ENCODE measurements around the gene VSIG10L.

The VSIG10L gene

DNA sequence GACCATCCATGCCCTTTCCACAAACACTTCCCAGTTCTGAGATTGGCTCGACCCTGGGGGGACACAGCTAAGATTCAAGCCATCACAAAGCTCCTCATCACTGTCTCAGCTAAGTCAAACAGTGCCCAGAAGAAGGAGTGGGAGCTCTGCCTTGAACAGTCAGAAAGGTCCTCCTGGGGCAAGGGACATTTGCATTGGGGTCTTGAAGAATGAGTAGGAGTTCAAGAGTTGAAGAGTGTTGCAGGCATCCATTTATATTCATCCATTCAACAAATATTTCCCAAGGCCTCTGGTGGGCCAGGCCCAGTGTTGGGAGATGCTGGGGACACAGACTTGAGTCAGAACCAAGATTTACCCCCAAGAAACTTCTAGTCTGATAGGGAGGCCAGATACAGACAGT, 24.0 kb downstream of the VSIG10L start:
- no peak for DNase-seq (ENCODE audit: low spot score)
- TF ChIP-seq, protein P1, sequence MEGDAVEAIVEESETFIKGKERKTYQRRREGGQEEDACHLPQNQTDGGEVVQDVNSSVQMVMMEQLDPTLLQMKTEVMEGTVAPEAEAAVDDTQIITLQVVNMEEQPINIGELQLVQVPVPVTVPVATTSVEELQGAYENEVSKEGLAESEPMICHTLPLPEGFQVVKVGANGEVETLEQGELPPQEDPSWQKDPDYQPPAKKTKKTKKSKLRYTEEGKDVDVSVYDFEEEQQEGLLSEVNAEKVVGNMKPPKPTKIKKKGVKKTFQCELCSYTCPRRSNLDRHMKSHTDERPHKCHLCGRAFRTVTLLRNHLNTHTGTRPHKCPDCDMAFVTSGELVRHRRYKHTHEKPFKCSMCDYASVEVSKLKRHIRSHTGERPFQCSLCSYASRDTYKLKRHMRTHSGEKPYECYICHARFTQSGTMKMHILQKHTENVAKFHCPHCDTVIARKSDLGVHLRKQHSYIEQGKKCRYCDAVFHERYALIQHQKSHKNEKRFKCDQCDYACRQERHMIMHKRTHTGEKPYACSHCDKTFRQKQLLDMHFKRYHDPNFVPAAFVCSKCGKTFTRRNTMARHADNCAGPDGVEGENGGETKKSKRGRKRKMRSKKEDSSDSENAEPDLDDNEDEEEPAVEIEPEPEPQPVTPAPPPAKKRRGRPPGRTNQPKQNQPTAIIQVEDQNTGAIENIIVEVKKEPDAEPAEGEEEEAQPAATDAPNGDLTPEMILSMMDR (IDR thresholded peaks at IDR 0.05; ENCODE audit: borderline replicate concordance, control extremely low read depth, extremely low read depth, insufficient read depth, missing control alignments): no peak
- in situ Hi-C loops (cut with MboI; ENCODE audit: low sequenced_read_pairs, unreplicated experiment): no loop called here

DNA sequence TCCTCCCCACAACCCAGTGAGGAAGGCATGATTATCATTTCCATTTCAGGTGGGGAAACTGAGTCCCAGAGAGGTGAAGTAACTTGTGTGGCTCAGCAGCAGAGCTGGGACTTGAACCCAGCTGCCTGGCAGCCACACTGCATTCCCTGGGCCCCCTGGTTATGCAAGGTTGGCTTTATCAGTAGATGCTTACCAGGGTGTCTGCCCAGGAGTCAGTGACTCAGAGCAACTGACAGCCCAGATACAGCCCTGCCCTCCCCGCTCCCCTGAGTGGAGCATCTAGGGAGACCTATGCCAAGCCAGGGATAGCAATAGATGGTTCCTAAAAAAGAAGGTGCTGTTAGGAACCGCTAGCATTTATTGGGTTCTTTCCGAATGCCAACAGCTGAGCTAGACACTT, 24.6 kb downstream of the VSIG10L start:
- in situ Hi-C loops (cut with MboI; ENCODE audit: low sequenced_read_pairs, unreplicated experiment): no loop called here
- no peak for DNase-seq (ENCODE audit: low spot score)
- TF ChIP-seq, protein P1 (IDR thresholded peaks at IDR 0.05; ENCODE audit: borderline replicate concordance, control extremely low read depth, extremely low read depth, insufficient read depth, missing control alignments): no peak

DNA sequence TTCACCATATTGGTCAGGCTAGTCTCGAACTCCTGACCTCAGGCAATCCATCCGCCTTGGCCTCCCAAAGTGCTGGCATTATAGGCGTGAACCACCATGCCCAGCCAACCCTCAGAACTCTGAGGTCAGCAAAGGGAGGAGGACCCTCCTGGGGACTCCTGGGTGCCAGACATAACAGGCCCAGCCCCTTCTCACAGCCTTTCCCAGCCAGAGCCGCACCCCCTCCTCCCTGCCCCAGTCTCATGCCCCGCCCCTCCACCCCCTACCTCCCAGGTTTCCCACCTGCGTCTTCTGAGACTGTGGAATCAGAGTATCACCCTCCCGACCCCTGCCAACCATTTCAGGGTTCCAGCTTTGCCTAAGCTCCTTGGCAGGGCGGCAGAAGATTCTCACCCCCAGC, 25.3 kb downstream of the VSIG10L start:
- no peak for DNase-seq (ENCODE audit: low spot score)
- TF ChIP-seq, protein P1 (IDR thresholded peaks at IDR 0.05; ENCODE audit: borderline replicate concordance, control extremely low read depth, extremely low read depth, insufficient read depth, missing control alignments): no peak
- in situ Hi-C loops (cut with MboI; ENCODE audit: low sequenced_read_pairs, unreplicated experiment): no loop called here

DNA sequence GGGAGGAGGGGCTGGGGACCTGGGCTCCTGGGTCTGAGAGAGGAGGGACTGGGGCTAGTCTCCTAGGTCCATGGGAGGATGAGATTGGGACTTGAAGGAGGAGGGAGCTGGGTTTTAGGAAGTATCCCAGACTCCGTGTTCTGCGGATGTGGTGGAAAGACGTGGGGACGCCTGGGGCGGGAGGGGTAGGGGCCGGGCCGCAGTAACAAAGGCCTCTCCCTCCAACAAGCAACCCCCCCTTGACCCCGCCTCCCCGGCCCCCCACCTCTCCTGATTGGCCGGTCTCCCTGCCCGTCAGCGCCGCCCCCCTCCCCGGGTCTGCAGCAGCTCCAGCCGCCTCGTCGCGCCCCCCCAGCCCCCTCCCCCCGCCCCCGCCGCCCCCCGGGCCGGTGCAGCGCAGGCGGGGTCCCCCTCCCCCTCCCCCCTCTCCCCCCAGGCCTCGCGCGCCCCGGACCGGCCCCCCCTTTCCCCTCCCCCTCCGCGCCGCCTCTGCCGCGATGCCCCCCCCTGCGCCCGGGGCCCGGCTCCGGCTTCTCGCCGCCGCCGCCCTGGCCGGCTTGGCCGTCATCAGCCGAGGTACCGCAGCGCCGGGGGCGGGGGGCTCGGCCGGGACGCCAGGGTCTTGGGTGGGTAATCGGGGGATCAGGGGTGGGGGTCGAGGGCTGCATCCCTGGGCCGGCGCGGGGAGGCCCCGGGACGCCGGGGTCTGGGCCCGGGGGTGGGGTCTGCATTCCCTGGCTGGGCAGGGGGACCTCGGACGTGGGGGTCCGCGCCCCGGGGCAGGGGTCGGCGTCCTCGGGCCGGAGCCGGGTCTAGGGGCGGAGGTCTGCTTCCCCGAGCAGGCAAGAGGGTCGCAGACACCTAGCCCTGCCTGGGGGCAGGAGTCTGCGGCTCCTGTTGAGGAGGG, 30.3 kb downstream of the VSIG10L start, which contains the start of gene IGLON5:
IGLON5 (plus strand) TSS at position 294 of the 907 bp plus-strand sequence; CDS start at position 498, 204 bp downstream.
- DNase-seq (ENCODE audit: low spot score): peak; percentile 39
- in situ Hi-C loops (cut with MboI; ENCODE audit: low sequenced_read_pairs, unreplicated experiment): no loop called here

DNA sequence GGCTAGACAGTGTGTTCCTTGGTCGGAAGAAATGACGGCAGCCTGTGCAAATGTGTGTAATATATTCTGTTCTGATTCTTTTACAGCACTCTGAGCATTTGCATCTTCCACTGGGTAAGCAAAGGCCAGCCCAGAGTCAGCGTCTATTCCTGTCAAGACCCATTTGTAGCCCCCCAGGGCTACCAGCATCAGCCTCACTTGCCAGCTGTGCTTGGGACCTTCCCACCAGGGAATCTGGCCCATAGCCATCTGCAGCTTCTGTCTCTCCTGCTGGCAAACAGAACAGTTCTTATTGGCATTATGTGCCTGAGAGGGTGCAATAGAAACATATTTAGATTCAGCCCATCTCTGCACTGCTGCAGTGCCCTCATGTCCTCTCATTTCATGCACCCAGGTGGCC, 36.5 kb downstream of the VSIG10L start:
- DNase-seq (ENCODE audit: low spot score): no peak
- TF ChIP-seq, protein P1 (IDR thresholded peaks at IDR 0.05; ENCODE audit: borderline replicate concordance, control extremely low read depth, extremely low read depth, insufficient read depth, missing control alignments): no peak
- in situ Hi-C loops (cut with MboI; ENCODE audit: low sequenced_read_pairs, unreplicated experiment): no loop called here

More for the DNA sequence above, 30.3 kb downstream of the VSIG10L start, which contains the start of gene IGLON5:
- TF ChIP-seq, protein P1 (IDR thresholded peaks at IDR 0.05; ENCODE audit: borderline replicate concordance, control extremely low read depth, extremely low read depth, insufficient read depth, missing control alignments): no peak

DNA sequence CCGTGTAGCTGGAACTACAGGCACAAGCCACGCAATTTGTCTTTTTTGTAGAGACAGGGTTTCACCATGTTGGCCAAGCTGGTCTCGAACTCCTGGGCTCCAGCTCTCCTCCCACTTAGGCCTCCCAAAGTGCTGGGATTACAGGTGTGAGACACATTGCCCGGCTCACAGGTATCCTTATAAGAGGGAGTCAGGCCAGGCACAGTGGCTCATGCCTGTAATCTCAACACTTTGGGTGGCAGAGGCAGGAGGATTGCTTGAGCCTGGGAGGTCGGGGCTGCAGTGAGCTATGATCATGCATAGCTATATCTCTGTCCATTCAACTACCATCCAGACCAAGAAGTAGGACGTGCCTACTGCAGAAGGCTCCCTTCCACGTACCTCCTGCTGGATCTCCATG, 40.7 kb downstream of the VSIG10L start:
- TF ChIP-seq, protein P1 (IDR thresholded peaks at IDR 0.05; ENCODE audit: borderline replicate concordance, control extremely low read depth, extremely low read depth, insufficient read depth, missing control alignments): no peak
- no peak for DNase-seq (ENCODE audit: low spot score)
- in situ Hi-C loops (cut with MboI; ENCODE audit: low sequenced_read_pairs, unreplicated experiment): no loop called here
